Loucy (cell line): ENCODE results near the gene HHIP.
"Not testable (repeated sequence)": the region's sequence is repeated elsewhere in the genome, so short reads cannot be mapped to it uniquely, and the experiment has no call there.

Experiments used
- EZH2phosphoT487 ChIP-seq: fragments of 200-600 bp; IDR thresholded peaks from 2 replicates; pipeline ENCODE4 v1.6.1; 2018; ENCODE audit warnings: antibody characterized with exemption, mild to moderate bottlenecking, moderate library complexity, borderline replicate concordance
- TF ChIP-seq, protein P1 (sequence below): fragments of 200-600 bp; sonication (generic); conservative IDR thresholded peaks from 2 replicates; pipeline ENCODE4 v1.5.1; 2014; ENCODE audit warnings: mild to moderate bottlenecking, antibody characterized with exemption, low read length

DNA sequence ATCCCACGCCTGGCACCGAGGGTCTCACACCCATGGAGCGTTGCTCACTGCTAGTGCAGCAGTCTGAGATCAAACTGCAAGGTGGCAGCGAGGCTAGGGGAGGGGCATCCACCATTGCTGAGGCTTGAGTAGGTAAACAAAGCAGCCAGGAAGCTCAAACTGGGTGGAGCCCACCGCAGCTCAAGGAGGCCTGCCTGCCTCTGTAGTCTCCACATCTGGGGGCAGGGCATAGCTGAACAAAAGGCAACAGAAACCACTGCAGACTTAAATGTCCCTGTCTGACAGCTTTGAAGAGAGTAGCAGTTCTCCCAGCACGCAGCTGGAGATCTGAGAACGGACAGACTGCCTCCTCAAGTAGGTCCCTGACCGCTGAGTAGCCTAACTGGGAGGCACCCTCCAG, 146.0 kb downstream of the HHIP start:
- TF ChIP-seq, protein P1, sequence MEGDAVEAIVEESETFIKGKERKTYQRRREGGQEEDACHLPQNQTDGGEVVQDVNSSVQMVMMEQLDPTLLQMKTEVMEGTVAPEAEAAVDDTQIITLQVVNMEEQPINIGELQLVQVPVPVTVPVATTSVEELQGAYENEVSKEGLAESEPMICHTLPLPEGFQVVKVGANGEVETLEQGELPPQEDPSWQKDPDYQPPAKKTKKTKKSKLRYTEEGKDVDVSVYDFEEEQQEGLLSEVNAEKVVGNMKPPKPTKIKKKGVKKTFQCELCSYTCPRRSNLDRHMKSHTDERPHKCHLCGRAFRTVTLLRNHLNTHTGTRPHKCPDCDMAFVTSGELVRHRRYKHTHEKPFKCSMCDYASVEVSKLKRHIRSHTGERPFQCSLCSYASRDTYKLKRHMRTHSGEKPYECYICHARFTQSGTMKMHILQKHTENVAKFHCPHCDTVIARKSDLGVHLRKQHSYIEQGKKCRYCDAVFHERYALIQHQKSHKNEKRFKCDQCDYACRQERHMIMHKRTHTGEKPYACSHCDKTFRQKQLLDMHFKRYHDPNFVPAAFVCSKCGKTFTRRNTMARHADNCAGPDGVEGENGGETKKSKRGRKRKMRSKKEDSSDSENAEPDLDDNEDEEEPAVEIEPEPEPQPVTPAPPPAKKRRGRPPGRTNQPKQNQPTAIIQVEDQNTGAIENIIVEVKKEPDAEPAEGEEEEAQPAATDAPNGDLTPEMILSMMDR, result not testable (repeated sequence)
- not testable (repeated sequence) for TF ChIP-seq EZH2phosphoT487
